Activated CD4-positive, CD25-positive, alpha-beta regulatory T cell treated with anti-CD3 and anti-CD28 coated beads, Interleukin-2, amount 50 U/mL, for 24 hours (primary cell): ENCODE measurements around the gene GALNTL6.

Experiments
- ATAC-seq, 2 donors: fragments of 150-1000 bp; cut with Tn5 transposase; one replicate each; pipeline ENCODE4 v1.10.0; 2021; ENCODE audit warnings: mild to moderate bottlenecking in 1 of 2, moderate library complexity in 1 of 2

GALNTL6 gene

GRCh38 chr4:172009446-172010230 lies 196.4 kb downstream of the GALNTL6 start:
- no peak for ATAC-seq

DNA sequence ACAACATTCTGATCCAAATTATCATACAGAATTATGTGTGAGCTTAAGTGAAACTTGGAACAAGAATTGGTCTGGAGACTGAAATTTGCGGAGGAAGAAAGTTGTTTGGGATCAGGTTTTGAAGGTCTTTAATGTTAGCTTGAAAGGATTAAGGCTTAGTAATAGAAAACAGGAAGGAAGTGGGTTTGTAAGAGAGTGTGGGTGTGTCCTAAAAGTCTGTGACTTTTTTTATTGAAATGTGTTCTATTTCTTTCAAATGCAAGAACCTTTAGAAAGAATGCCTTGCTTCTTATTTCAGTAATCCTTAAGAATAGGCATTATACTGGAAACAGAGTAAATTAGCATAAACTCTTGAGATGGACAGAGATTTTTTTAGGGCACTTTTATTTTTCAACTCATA lies 198.0 kb downstream of the GALNTL6 start:
- ATAC-seq: no peak

GRCh38 chr4:172018358-172018757 lies 205.2 kb downstream of the GALNTL6 start:
- no peak for ATAC-seq

- no peak for ATAC-seq
These were observed 222.4 kb downstream of the GALNTL6 start for GRCh38 chr4:172035562-172035961.

GRCh38 chr4:172040766-172041165 lies 227.6 kb downstream of the GALNTL6 start:
- no peak for ATAC-seq

DNA sequence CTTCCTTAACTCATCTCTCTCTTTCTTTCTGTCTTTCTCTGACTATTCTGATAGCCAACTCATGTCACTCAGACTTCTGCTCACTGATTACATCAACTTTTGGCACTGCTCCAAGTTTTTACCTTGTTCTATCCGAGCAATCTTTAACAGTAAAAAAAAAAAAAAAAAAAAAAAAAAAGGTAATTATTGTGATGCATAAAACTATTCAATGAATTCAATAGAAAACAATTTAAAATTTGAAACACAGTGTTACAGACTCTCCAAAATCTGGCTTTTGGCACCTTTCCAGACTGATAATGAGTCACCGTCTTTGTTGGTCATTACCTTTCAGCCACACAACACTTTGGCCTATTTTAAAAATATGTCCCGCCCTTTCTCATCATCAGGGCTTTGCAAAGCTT lies 229.5 kb downstream of the GALNTL6 start:
- no peak for ATAC-seq

- no peak for ATAC-seq
These were observed 232.8 kb downstream of the GALNTL6 start for GRCh38 chr4:172045981-172046380.

- ATAC-seq: no peak
These were observed 235.5 kb downstream of the GALNTL6 start for GRCh38 chr4:172048666-172049065.

DNA sequence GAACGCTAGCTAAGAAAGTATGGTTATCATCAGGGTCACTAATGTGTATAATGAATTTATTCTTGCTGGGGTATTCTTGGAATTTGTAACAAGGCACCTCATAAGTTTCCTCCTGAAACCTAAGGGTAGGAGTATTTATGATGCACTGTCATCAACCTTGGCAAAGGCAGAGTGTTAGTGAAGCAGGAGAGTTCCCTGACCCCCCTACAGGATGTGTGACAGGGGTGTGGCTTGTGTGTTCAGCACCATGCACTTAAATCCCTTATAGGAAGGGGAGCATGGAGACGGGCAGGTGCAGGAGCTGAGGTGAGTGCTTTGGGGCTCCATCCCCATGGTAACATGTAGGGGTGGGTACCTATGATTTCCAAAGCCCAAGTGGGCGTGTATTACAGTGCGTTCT lies 237.7 kb downstream of the GALNTL6 start:
- ATAC-seq: no peak

DNA sequence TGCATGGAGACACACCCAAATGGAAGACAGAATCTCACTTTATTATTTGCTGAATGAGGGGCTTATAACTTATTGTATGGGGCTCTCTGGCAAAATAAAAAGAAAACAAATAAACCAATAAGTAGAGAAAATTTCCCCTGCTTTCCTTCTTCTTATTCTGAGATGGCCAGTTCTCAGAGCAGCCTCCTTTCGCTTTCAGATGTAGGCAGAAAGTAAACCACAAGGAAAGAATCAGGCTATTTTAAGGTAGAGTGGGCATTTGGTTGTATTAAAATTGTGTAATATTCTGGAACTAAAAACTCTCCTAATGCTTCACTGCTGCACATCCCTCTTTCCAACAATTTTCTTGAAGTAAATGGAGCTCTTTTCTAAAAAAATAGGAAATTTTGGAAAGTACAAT lies 241.8 kb downstream of the GALNTL6 start:
- ATAC-seq: no peak

- ATAC-seq: no peak
These were observed 242.3 kb downstream of the GALNTL6 start for GRCh38 chr4:172055498-172055897.

GRCh38 chr4:172061204-172061603 lies 248.0 kb downstream of the GALNTL6 start:
- no peak for ATAC-seq

- no peak for ATAC-seq
These were observed 255.3 kb downstream of the GALNTL6 start for GRCh38 chr4:172068506-172068905.

- ATAC-seq: no peak
These were observed 260.4 kb downstream of the GALNTL6 start for GRCh38 chr4:172073590-172073989.

DNA sequence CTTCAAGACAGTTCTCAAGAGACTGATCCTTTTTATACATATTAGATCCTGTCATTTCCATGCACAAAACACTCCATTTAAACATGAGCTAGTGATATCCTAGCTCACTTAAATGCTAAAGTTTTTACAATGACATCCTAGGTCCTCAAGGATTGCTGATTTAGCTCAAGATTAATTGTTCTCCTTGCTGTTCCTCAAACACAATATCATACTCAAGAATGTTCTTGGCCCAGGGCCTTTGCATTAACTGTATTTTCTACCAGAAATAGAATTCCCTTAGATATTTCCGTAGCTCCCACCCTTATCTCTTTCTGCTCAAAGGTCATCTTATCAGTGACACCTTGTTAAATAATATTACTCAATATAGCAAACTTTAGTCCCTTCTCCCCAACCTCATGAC lies 270.1 kb downstream of the GALNTL6 start:
- ATAC-seq: no peak

- ATAC-seq: no peak
These were observed 275.4 kb downstream of the GALNTL6 start for GRCh38 chr4:172088556-172088955.

GRCh38 chr4:172095161-172095560 lies 282.0 kb downstream of the GALNTL6 start:
- ATAC-seq: no peak

- ATAC-seq: no peak
These were observed 283.6 kb downstream of the GALNTL6 start for GRCh38 chr4:172096786-172097185.

- no peak for ATAC-seq
These were observed 286.2 kb downstream of the GALNTL6 start for GRCh38 chr4:172099376-172099775.

- ATAC-seq: no peak
These were observed 290.3 kb downstream of the GALNTL6 start for GRCh38 chr4:172103456-172103855.

GRCh38 chr4:172104539-172104938 lies 291.3 kb downstream of the GALNTL6 start:
- ATAC-seq: no peak

DNA sequence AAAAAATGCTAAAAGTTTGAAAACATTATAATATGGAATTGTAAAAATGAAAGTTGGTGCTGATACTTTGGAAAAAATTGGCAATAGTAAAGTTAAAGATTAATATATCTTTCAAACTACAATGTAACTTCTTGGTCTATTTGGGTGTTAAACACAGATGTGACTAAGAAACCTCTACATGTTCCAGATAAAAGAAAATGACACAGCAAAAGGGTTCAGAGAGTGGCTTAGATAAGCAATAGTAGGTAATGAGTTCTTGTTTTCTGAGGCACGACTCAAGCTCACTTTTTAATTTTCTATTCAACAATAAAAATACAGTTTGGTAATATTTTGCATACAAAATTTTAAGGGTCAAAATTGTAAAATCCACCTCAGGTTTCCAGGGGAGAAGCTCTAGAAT lies 292.7 kb downstream of the GALNTL6 start:
- ATAC-seq: no peak

- no peak for ATAC-seq
These were observed 296.3 kb downstream of the GALNTL6 start for GRCh38 chr4:172109466-172109865.

DNA sequence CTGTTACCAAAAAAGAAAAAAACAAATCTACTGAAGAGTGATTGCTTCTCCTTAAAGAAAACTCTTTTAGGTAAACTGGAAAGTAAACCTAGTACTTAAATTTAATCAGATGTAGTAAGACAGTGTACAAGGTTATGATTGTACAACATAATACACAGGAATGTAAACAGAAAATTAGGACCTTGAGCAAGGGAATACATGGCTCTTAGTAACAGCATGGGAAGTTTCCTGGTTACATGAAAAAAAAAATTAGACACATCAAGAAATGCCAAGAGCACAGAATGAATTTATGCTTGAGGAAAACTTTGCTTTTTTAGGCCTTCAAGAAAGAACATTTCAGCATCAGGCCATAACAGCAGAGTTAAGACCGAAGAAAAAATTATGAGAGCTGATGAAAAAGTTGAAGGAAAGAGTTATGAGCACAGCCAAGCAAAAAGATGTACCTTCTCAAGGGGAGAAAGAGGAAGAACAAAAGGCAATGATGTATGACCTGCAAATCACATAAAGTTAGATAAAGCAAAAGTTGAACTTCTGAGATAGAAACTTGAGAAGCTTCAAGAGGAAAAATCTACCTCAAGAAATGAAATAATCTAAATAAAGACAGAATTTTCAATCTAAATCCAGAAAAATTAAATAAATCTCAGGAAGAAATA lies 311.6 kb downstream of the GALNTL6 start:
- no peak for ATAC-seq

DNA sequence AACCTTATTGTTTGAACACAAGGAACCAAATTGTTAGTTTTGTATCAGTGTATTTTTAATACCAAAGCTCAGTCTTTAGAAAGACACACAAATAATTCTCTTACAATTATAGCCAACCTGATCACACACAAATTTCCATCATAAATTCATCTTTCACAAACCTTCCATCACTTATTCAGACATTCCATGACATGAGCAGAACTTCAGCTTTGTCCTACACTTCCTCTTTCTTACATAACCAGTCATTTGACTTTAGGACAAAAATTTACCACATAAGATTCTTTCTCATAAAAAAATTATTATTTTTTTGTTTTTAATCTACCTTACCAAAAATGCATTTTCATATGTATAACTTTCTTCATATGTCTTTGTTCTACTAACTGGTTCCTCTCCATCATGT lies 312.2 kb downstream of the GALNTL6 start:
- ATAC-seq: no peak
